ENCODE data around the gene GPR152.
"Not testable (repeated sequence)": the region's sequence is repeated elsewhere in the genome, so short reads cannot be mapped to it uniquely, and the experiment has no call there.

Gene GPR152

GRCh38 chr11:67407688-67408163 is 44.8 kb downstream of the GPR152 start:
- DNase-seq = no peak

DNA sequence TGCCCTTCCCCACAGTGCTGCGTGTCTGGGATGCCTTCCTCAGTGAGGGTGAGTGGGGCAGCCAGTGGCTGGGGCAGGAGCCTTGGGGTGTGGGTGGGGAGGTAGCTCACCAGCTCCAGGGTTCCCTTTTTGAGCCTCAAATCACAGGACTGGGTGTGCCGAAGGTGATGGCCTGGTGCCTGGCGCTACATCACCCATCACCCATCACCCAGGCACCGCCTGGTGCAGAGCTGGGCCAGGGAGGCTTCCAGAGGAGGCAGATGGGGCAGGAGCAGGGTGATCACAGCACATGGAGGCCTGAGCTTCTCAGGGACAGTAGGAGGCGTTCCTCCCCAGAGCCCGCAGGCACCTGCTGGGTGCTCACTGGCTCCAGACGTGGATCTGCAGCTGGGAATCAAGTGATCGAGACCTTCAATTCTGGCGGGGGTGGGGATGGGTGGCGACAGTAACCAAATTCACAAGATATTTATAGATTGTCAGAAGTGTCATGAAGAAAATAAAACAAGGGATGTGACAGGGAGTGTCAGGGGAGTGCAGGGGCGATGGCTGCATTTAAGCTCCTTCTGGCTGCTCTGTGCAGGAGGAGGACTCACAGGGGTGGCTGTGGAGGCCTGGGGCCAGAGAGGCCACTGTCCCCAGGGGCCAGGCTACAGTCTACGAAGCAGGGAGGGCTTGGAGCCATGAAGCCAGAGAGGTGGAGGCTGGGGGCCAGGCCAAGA is 45.4 kb downstream of the GPR152 start:
- peak; percentile 13 for DNase-seq

- DNase-seq = no peak
These were observed 46.0 kb downstream of the GPR152 start for GRCh38 chr11:67406420-67406968.

DNA sequence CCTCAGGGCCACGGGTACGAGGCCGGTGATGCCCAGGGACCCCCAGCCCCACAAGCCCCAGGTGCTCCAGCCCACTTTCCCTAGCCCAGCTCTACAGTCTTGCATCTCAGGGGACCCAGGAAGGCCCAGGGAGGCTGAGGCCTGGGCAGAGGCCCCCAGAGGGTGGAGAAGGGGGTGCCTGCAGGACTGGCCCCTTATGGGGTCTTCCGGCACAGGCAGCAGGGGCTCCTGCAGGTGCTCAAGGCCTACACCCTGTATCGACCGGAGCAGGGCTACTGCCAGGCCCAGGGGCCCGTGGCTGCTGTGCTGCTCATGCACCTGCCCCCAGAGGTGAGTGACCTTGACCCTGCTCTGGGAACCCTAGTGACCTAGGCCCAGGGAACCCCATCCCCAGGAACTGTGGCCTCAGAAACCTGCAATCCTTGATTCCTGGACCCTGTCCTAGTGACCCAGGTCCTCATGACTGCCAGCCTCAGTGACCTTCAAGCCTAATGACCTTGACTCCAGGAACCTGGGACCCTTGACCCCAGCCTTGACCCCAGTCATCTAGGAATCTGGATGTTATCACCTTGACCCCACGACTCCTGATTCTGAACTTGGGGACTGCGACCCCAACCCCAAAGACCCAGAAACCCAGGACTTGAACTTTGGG is 46.7 kb downstream of the GPR152 start:
- DNase-seq = no peak

DNA sequence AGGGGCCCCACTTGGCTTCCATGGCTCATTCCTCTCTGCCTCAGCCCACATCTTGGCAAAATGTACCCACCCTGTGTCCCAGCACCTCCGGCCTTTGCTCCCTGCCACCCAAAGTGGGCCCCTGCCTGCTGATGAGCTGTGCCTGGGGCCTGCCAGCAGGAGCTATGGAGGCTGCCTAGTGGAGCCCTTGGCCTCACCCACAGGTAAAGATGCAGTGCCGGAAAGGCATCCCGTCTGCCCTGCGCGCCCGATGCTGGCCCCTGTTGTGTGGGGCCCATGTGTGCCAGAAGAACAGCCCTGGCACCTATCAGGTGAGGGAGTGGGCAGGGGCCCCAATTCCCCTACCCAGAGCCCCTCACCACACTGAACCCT is 47.3 kb downstream of the GPR152 start:
- no peak for DNase-seq

DNA sequence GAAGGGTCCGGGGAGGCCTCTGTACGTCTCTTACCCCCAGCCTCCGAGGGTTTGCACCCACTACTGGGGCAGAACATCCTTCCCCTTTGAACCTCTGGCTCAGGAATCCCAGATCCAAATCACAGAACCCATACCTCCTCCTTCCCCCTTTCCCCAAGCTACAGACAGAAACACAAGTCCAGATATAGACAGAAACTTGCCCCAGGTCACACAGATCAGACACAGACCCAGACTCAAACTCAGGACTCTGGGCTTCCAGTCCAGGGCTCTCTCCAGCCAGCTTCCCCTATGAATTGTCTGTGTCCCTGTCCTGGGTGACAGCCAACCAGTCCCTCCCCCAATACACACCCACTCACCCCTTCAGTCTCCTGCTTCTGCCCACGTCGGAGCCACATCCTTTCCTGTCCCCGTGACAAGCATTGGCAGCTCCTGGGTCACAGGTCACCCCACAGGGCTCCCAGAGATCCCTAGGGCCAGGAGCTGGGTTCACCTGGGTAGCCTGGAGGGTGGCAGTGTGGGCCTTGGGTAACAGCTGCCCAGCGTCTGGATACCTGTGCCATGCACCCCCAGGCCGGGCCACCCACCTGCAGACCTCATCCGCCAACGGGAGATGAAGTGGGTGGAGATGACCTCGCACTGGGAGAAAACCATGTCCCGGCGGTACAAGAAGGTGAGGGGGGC is 47.9 kb downstream of the GPR152 start:
- DNase-seq = no peak

DNA sequence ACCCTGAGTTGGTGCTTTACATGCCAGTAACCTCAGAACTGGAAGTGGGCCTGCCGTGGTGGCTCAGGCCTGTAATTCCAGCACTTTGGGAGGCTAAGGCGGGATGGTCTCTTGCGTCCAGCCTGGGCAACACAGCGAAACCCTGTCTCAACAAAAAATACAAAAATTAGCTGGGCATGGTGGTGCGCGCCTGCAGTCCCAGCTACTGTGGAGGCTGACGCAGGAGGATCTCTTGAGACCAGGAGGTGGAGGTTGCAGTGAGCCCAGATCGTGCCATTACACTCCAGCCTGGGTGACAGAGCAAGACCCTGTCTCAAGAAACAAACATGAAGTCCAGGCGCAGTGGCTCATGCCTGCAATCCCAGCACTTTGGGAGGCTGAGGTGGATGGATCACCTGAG is 49.4 kb downstream of the GPR152 start:
- DNase-seq = not testable (repeated sequence)

DNA sequence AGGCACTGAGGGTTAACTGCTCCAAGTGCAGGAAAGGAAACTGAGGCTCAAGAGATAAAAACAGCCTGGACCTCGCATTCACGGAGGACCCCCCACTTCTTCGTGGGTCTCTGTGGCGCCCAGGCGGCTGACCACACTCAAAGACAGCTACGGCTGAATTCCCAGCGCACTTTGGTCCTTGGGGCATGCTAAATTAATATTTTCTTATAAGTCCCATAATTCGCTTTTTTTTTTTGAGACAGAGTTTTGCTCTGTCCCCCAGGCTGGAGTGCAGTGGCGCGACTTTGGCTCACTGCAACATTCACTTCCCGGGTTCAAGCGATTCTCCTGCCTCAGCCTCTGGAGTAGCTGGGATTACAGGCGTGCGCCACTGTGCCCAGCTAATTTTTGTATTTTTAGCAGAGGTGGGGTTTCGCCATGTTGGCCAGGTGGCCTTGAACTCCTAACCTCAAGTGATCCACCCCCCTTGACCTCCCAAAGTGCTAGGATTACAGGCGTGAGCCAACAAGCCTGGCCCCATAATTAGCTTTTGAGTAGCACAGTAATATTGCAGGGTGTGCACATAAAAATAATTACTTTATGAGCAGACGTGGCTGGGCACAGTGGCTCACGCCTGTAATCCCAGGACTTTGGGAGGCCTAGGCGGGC is 50.2 kb downstream of the GPR152 start:
- not testable (repeated sequence) for DNase-seq

DNA sequence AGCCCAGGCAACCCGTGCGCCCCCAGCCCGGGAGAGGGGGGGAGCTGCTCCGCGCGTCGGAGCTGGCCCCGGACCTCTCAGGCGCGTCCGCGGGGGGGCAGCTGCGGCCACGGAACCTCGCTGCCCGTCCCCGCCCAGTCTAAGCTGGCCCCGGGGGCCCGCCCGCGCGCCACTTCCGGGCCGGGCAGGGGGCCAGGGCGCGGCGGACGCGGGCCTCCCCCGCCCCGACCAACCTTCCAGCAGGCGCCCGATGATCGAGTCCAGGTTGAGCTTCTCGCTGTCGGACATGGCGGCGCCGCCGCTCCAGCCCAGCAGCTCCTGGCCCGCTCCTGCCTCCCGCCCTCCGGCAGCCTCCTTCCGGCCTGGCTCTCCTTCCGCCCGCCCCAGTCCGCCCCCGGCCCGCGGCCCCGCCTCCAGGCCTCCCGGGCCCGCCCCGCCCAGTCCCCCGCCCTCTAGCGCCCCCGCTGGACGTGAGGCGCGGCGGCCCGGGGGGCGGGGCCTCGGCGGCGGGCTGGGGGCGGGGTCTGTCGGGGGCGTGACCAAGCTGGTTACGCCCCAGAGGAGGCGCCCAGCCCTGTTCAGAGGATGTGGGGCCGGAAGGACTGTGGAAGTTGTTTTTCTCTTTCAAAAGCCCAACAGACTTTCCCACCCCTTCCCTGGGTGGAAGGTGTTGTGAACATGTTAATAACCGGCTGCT is 50.9 kb downstream of the GPR152 start, which contains the start of gene PPP1CA:
TSS of gene PPP1CA (minus strand) at position 364 of the 697 bp plus-strand sequence. CDS start at position 288, 76 bp downstream.
- DNase-seq = peak; percentile 75

Data from NCI-H526 treated with DMSO at 0.1 percent for 48 hours (cell line).